Measurements from ENCODE around the gene PTS. TPM values are rescaled to one million over a fixed set of nuclear protein-coding genes. Genes with fewer than 3 reads are reported as not detected.
"Not testable (repeated sequence)": the region's sequence is repeated elsewhere in the genome, so short reads cannot be mapped to it uniquely, and the experiment has no call there.

The PTS gene
- total RNA-seq: 10 to 100 TPM; 44.2 to 51.8 TPM
- long read RNA-seq, donor 1, transcript PTS-201 (6 exons, 935 nt): major isoform, 9 of 14 reads
- long read RNA-seq, donor 1, partial matches to known transcripts: 0 of 14 reads
- long read RNA-seq, donor 1, other reads (novel, unspliced or antisense): 3 of 14 reads
- long read RNA-seq, donor 2, transcript PTS-201 (6 exons, 935 nt): major isoform, 23 of 40 reads
- long read RNA-seq, donor 2, transcript PTS-207 (5 exons, 846 nt): minor isoform, 7 of 40 reads
- long read RNA-seq, donor 2, partial matches to known transcripts: 4 of 40 reads
- long read RNA-seq, donor 2, other reads (novel, unspliced or antisense): 6 of 40 reads

- intact Hi-C loops (cut with DNase I): no loop called here
- DNase-seq (ENCODE audit: low spot score): peak; percentile 97
Observed at GRCh38 chr11:112226062-112226830, at the start of gene PTS. PTS (plus strand) TSS chr11:112226428; CDS start chr11:112226444, 16 bp downstream.

GRCh38 chr11:112177589-112177988 is 48.6 kb upstream of the PTS start:
- intact Hi-C loops (cut with DNase I): no loop called here
- DNase-seq (ENCODE audit: low spot score): no peak

GRCh38 chr11:112178428-112178827 is 47.8 kb upstream of the PTS start:
- intact Hi-C loops (cut with DNase I): no loop called here

DNA sequence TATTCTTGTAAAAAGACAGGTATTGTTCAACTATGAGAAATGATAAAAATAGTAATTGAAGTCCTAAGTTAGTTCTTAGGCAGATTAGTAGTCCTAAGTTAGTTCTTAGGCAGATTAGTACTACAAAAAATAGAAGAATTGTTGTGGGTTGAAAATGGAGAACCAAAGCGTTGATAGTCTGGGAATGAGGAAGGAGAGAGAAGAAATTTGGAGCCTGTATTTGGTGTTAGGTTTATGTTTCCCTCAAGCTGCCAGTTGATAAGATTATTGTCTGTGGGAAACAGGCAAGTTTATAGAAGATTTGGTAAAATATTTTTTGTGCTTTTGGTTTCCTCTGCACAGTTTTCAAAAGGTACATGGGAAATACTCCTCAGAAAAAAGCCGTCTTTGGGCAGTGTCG is 47.3 kb upstream of the PTS start:
- DNase-seq (ENCODE audit: low spot score): no peak
- intact Hi-C loops (cut with DNase I): no loop called here

More at GRCh38 chr11:112178428-112178827, 47.8 kb upstream of the PTS start:
- DNase-seq (ENCODE audit: low spot score): no peak

DNA sequence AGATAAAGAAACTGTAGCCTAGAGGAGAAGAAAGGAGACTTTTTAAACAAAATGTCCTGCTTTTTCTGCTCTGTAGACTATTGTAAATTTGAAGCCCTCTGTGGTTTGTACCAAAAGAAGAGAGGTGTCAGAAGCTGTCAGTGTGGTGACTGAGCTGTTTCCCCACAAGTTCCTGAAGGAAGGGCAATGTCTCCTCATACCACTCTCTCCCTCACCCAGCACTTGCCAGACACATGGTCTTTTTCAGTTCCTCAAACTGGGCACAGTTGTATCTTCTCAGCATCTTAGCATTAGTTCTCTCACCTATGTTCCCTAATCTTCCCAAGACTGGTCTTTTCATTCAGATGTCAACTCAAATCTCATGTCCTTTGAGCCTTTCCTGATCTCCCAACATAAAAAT is 46.6 kb upstream of the PTS start:
- intact Hi-C loops (cut with DNase I): no loop called here
- no peak for DNase-seq (ENCODE audit: low spot score)

DNA sequence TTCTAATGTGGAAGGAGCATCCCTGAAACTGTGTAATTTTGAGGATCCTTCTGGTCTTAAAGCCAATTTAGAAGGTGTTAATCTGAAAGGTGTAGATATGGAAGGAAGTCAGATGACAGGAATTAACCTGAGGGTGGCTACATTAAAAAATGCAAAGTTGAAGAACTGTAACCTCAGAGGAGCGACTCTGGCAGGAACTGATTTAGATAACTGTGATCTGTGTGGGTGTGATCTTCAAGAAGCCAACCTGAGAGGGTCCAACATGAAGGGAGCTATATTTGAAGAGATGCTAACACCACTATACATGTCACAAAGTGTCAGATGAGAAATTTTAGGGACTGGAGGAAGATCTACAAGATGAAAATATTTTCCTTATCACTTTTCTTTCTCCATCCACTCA is 43.4 kb upstream of the PTS start:
- intact Hi-C loops (cut with DNase I): no loop called here
- no peak for DNase-seq (ENCODE audit: low spot score)

DNA sequence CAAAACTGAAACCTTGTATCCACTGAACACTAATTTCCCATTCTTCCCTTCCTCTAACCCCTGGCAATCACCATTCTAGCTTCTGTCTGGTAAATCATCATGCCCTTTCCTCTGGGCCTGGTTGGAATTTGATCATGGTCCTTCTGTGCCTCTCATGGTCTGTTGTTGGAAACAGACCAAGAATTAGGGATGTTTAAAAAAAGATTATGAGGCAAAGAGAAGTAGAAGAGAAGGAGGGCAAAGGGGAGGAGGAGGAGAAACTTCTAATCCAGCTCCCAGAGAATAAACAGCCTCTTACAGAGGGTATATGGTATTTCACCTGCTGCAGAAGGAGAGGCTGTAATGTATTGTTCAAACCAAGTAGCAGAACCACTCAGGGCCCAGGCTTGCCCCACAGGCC is 40.3 kb upstream of the PTS start:
- DNase-seq (ENCODE audit: low spot score): no peak
- intact Hi-C loops (cut with DNase I): loop anchor here in 1 of 2 donors (2.0 kb wide), 1 partner anchor 31 kb away; no protein-coding TSS in a partner anchor

DNA sequence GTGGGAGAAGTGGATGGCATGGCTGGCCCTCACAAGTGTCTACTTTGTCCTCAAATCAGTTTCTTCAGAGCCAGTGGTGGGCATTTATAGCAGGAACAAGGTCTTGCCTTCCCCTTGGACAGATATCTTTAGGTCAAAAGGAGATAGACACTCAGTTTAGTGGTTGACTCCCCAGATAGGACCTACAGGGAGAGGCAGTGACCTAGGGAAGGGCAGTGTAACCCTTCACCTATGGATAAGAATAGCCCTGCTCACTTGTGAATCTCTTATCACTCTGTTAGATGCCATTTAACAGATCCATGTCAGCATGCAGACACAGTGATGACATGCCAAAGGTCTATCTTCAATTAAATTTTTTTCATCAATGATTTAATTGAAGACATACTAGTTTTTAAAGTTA is 39.9 kb upstream of the PTS start:
- intact Hi-C loops (cut with DNase I): loop anchor here in 1 of 2 donors (2.0 kb wide), 1 partner anchor 32 kb away; no protein-coding TSS in a partner anchor
- no peak for DNase-seq (ENCODE audit: low spot score)

DNA sequence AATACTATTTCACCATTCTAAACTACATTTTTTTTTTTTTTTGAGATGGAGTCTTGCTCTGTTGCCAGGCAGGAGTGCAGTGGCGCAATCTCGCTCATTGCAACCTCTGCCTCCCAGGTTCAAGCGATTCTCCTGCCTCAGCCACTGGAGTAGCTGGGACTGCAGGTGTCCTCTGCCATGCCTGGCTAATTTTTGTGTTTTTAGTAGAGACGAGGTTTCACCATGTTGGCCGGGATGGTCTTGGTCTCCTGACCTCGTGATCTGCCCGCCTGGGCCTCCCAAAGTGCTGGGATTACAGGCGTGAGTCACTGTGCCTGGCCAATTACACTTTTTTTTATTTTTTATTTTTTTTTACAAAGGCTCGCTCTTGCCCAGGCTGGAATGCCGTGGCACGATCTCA is 31.1 kb upstream of the PTS start:
- DNase-seq (ENCODE audit: low spot score); intact Hi-C loops (cut with DNase I): not testable (repeated sequence)

DNA sequence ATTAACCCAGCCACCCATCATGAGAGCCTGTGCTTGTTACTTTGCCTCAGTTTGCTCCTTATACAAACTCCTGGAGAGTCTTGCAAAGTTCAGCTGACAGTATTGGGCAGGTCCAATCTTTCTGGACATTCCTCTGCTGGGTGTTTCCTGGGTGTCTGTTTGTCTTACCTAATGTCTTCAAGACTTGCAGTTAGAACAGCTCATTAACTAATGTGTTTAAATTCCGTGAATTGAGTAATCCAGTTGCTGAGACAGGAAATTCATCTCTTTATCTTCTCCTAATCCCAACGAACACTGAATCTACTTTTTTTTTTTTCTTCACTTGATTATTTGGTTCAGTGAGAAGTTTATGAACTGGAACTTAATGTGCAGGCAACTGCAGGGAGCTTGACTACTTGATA is 30.3 kb upstream of the PTS start:
- DNase-seq (ENCODE audit: low spot score): no peak
- intact Hi-C loops (cut with DNase I): no loop called here

DNA sequence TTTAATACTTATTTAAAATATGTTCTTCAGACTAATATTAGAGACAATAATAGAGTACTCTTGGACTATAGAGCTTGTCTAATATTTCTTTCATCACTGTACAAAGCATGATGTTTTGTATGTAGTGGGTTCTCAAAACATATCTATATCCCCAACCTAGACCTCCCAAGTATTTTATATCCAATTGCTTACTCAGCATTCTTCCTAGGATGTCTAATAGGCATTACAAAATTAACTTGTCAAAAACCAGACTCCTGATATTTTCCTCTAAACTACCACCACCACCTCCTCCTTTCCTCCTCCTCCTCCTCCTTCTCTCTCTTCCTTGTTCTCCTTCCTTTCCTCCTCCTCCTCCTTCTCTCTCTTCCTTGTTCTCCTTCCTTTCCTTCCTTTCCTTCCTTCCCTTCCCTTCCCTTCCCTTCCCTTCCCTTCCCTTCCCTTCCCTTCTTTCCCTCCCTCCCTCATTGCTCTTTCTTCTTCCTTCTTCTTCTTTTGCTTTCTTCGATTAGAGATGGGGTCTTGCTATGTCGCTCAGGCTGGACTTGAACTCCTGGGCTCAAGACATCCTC is 29.6 kb upstream of the PTS start:
- intact Hi-C loops (cut with DNase I): no loop called here
- no peak for DNase-seq (ENCODE audit: low spot score)

GRCh38 chr11:112199101-112199500 is 27.1 kb upstream of the PTS start:
- intact Hi-C loops (cut with DNase I); DNase-seq (ENCODE audit: low spot score): not testable (repeated sequence)

DNA sequence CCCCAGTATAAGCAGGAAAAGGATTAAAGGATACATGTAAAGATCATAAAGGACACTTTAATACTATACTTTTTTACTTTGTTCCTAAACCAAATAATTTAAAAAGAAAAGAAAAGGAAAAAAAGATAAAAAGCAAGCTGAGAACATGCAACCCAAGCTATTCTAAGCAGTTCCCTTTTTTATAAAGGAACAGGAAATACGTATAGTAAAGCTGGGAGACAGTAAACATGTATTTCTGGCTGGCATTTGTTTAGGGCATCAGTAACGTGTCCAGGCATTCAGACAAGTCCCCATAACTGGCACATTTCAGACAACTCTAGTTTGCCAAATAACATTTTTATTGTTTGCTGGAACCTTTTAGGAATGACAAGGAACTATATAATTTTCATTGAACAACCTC is 26.0 kb upstream of the PTS start:
- DNase-seq (ENCODE audit: low spot score): no peak
- intact Hi-C loops (cut with DNase I): no loop called here

- no peak for DNase-seq (ENCODE audit: low spot score)
- intact Hi-C loops (cut with DNase I): no loop called here
Observed at GRCh38 chr11:112206071-112206470, 20.2 kb upstream of the PTS start.

- intact Hi-C loops (cut with DNase I): loop anchor here in 1 of 2 donors (10.0 kb wide), 1 partner anchor 1084 kb away; no protein-coding TSS in a partner anchor
- no peak for DNase-seq (ENCODE audit: low spot score)
Observed at GRCh38 chr11:112210890-112211289, 15.3 kb upstream of the PTS start.

DNA sequence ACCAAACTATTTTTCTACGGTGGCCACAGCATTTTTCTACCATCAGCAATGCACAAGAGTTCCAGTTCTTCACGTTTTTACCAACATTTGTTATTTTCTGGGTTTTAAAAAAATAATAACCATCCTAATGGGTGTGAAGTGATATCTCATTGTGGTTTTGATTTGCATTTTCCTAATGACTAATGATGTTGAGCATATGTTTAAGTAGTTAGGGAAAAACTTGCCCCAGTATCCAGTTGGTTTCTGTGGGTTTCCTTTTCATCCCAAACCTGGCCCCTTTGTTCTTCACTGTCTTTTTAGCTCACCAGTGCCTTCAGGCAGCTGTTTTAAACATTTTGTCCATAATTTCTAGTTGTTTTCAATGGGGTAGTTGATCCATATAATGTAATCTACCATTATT is 14.7 kb upstream of the PTS start:
- DNase-seq (ENCODE audit: low spot score): no peak
- intact Hi-C loops (cut with DNase I): loop anchor here in 1 of 2 donors (10.0 kb wide), 1 partner anchor 1083 kb away; no protein-coding TSS in a partner anchor

- intact Hi-C loops (cut with DNase I): loop anchor here in 1 of 2 donors (10.0 kb wide), 1 partner anchor 1083 kb away; no protein-coding TSS in a partner anchor
- DNase-seq (ENCODE audit: low spot score): no peak
Observed at GRCh38 chr11:112212290-112212689, 13.9 kb upstream of the PTS start.

DNA sequence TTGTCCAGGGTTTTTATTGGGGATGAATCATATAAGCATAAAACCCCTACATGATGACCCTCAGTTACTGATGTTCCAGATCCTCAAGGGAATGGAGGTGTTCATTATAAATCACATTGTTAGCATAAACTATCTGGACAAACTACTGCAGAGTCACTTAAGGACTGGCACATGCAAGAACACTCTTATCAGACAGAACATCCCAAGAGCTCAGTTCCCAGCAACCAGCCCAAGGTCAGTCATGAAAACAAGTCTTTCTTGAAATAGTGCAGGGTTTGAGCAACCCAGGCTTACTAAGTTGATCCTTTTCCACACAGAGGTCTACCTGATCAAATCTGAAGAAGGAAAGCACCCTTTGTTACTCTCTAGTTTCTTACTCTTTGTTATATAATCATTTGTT is 13.5 kb upstream of the PTS start:
- no peak for DNase-seq (ENCODE audit: low spot score)
- intact Hi-C loops (cut with DNase I): loop anchor here in 1 of 2 donors (10.0 kb wide), 1 partner anchor 1082 kb away; no protein-coding TSS in a partner anchor

DNA sequence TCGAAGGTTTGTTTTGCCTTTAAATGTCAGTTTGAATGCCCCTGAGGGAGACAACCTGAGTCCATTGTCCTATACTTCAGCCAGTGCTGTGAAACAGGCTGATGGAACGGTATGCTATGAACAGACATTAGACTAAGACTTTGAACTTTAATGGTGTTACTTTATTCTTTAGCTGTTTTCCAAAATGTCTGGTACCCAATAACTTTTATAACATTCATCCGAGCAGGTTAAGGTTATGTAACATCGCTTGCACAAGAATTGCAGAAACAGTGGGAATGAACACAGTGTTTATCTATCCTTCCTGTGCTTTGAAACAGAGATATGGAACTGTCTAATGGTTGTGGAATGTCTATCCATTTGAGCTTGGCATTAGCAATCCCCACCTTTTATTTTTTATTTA is 12.5 kb upstream of the PTS start:
- no peak for DNase-seq (ENCODE audit: low spot score)
- intact Hi-C loops (cut with DNase I): loop anchor here in 1 of 2 donors (10.0 kb wide), 1 partner anchor 1081 kb away; no protein-coding TSS in a partner anchor

GRCh38 chr11:112215621-112216020 is 10.6 kb upstream of the PTS start:
- no peak for DNase-seq (ENCODE audit: low spot score)
- intact Hi-C loops (cut with DNase I): loop anchor here (5.0 to 10.0 kb wide), 2 partner anchors 1079 to 1267 kb away; no protein-coding TSS in a partner anchor
